Left ventricle myocardium superior (tissue), 1 donor: ENCODE data around the gene CCDC167. TPM values are rescaled to one million over a fixed set of nuclear protein-coding genes. Genes with fewer than 3 reads are reported as not detected.
"Not testable (repeated sequence)": the region's sequence is repeated elsewhere in the genome, so short reads cannot be mapped to it uniquely, and the experiment has no call there.

Source experiments
- ATAC-seq: fragments of 200-7000 bp; cut with Tn5 transposase; one replicate; pipeline ENCODE4 v1.9.1; 2020; ENCODE audit warnings: mild to moderate bottlenecking, moderate library complexity
- DNase-seq: peaks from one replicate; pipeline ENCODE4 v3.0.0-alpha.2; 2020
- intact Hi-C: fragments of 100-400 bp; cut with micrococcal nuclease; formaldehyde crosslinking; loops from one replicate; pipeline ENCODE4 v1.11.0; 2022
- total RNA-seq: library from RNA; stranded (reverse); fragmentation: NEBNext Ultra II Directional; extraction: Animal tissue kit (Norgen Biotek cat#: 25700); gene quantifications from one replicate; pipeline ENCODE4 v1.2.1, GENCODE V29; 2021
- donor health status: DM: no; HTN: yes; CAD: no; lungs with severe emphysema.

CCDC167 gene
- total RNA-seq, 1 donor from 2014 or later: 26.6 TPM

DNA sequence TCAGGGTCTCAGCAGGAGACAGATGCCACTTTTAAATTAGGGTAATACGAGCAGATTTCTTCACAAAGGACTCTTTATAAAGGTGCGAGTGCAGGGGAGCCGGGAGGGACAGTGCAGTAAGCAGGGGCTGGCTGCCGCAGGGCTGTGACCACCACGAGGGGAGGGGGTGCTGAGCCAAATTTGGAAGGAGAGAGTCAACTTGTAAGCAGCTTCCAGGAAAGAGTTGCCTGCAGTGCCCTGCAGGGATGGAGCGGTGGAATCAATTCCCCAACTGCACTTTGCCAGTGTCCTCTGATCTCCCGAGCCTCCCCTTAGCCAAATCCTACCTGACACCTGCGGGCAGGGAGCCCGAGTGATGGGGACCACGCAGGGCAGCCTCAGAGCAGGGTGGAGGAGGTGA, 13.9 kb upstream of the CCDC167 start:
- intact Hi-C loops: no loop called here
- no peak for DNase-seq
- ATAC-seq: no peak

DNA sequence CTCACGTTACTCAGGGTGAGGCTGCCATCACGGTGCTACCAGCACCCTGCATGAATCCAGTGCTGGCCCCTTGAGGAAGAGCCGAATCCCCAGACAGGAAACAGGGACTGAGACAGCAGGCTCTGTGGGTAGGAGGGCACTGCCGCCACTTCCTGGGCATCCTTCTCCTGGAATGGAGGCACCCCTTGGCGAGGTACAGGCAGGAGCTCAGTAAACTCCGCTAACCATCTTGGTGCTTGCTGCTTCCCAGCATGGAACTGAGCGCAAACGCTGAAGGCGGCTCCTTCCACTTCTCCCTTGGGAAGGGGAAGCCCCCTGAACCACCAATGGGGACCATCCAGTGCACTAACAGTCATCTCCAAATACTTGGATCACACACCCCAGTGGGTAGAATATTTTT, 13.5 kb upstream of the CCDC167 start:
- DNase-seq (no peak), ATAC-seq (no peak)
- intact Hi-C loops: no loop called here

DNA sequence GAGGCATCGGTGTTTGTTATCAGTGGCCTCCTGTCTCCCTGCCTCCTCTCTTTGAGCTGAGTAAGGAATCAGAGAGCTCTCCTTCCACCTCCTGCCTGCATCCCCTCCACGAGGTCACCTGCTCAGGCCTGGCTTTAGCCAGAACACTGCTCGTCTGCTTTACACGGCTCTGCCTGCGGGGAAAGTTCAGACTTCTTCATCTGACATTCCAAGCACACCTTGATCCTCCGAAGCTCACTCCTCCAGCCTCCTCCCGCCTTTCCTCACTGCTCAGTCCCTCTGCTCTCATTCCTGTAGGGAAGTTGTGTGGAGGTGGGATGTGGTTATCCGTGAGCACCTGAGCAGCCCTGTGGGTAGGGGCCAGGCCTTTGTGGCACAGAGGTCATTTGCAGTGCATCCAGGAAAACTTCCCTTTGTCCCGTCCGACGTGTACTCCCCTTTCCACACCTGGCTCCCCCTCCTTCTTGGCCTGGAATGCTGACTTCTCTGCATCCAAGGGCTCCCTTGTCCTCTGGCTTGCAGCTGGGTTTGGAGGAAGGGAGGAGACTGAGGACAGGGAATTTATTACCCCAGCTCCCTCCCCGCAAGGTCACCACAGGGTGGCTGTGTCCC, 12.8 kb upstream of the CCDC167 start:
- ATAC-seq (no peak), DNase-seq (no peak)
- intact Hi-C loops: no loop called here

DNA sequence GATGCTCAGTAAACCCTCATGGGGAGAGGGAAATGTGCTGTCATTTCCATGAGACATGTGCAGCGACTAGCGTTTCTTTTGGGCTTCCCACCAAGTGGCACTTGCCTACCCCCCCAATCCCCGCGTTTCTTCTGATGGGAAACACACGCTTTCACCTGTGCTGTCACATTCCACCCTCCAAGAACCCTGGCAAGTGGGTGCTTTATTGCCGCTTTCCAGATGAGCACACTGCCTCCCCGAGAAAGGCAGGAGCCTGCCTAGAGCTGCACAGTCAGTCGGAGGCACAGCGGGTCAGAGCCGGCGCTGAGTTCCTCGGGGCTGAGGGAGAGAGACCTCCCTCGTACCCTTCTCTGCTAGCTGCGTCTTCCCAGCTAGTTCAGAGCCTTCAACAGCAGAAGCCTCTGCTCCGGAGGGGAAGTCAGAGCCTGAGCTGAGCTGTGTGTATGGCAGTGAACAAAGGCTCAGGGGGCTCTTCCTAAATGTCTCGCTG, 12.3 kb upstream of the CCDC167 start:
- intact Hi-C loops: no loop called here
- ATAC-seq (no peak), DNase-seq (no peak)

DNA sequence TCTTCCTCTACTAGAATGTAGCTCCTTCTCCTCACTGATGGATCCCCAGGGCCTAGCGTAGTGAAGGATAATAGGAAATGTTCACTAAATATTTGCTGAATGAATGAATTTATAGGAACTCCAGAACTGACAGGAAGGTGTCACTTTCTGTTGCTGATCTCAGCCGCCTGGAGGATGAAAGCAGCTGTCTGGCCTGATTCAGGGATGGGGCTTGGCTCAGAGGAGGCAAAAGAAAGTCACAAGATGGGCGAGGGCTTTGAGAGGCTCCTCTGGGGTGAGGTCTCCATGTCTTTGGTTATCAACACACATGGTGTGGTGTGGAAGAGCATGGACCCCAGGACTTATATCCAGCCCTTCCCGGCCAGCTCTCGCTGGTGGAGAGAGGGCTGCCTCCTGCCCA, 11.5 kb upstream of the CCDC167 start:
- ATAC-seq (no peak), DNase-seq (no peak)
- intact Hi-C loops: no loop called here

DNA sequence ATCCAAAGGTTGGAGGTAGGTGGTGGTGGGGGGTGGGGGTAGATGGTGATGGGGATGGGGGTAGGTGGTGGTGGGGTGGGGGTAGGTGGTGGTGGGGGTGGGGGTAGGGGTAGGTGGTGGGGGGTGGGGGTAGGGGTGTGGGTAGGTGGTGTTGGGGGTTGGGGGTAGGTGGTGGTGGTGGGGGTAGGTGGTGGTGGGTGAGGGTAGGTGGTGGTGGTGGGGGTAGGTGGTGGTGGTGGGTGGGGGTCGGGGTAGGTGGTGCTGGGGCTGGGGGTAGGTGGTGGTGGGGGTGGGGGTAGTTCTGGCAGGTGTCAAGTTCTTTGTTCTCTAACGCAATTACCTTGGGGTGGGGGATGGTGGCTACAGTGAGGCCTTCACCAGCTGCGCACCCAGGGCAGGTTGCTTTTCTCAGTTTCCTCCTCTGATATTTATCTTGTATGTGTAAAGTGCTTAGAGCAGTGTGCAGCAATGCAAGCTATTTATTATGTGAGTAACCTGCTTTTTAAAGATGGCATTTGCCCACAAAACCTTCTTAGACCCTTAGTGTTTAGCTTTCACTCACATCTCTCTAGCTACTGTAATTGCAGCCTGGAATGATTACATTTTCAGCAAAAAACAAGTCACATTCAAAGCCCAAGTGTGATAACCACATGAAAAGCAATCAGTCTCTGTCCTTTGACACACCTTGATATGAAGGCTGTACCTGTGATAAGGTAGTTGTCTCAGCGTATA, 8.2 kb upstream of the CCDC167 start:
- no peak for DNase-seq
- intact Hi-C loops: loop anchor here (10.0 kb wide), 1 partner anchor 47 kb away; no protein-coding TSS in a partner anchor
- no peak for ATAC-seq

GRCh38 chr6:37507077-37507476, 7.4 kb upstream of the CCDC167 start:
- no peak for ATAC-seq
- DNase-seq: no peak
- intact Hi-C loops: loop anchor here (10.0 kb wide), 1 partner anchor 48 kb away; no protein-coding TSS in a partner anchor

GRCh38 chr6:37506479-37506878, 6.8 kb upstream of the CCDC167 start:
- no peak for ATAC-seq
- intact Hi-C loops: loop anchor here (10.0 kb wide), 1 partner anchor 48 kb away; no protein-coding TSS in a partner anchor
- DNase-seq: no peak

- intact Hi-C loops: loop anchor here (10.0 kb wide), 1 partner anchor 51 kb away; no protein-coding TSS in a partner anchor
- no peak for ATAC-seq
- no peak for DNase-seq
Observed at GRCh38 chr6:37504024-37504423, 4.3 kb upstream of the CCDC167 start.

- intact Hi-C loops: loop anchor here (10.0 kb wide), 1 partner anchor 51 kb away; no protein-coding TSS in a partner anchor
- DNase-seq: no peak
- ATAC-seq: no peak
Observed at GRCh38 chr6:37503309-37503965, 3.7 kb upstream of the CCDC167 start.

GRCh38 chr6:37502703-37503291, 3.1 kb upstream of the CCDC167 start:
- intact Hi-C loops: loop anchor here (10.0 kb wide), 1 partner anchor 52 kb away; no protein-coding TSS in a partner anchor
- DNase-seq (no peak), ATAC-seq (no peak)

DNA sequence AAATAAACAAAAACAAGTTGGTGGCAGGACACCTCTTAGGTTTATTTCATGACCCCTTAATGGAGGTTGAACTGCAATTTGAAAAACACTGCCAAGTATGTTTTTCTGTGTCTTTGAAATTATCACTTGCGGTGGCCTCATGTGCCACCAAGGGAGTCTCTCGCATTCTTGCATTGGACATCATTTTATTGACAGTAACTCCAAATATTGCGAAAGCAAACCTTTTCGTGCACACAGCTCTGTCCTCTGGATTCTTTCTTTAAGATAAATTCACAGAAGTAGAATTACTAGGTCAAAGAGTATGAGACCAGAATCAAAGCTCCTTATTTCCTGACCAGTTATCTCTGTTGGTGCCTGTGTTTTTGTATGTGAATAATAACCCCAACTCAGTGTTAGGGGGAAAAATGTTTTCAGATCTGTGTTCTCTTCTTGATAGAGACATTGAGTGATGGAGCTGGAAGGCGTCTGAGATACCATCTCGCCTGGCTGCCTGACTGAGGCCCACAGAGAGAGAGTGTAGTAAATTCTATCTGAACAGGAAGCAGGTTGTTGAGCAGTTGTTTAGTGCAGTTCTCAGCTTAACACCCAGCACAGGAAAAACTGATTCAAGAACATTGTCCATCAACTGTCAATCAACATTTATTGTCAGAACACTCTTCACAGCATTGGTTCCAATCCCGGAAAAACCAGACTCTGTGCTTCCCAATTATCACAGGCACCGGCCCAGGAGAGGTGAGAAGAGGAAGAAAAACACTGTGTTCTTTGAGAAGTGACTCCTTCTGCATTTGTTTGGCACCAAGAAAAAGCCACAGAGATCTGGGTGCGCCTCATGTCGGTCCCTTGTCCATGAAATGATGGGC, 2.2 kb upstream of the CCDC167 start:
- intact Hi-C loops: loop anchor here (10.0 kb wide), 1 partner anchor 53 kb away; no protein-coding TSS in a partner anchor
- ATAC-seq: no peak
- no peak for DNase-seq

- intact Hi-C loops: loop anchor here (10.0 kb wide), 1 partner anchor 54 kb away; no protein-coding TSS in a partner anchor
- not testable (repeated sequence) for ATAC-seq, DNase-seq
Observed at GRCh38 chr6:37500904-37501303, 1.2 kb upstream of the CCDC167 start.

- intact Hi-C loops: loop anchor here (10.0 kb wide), 1 partner anchor 55 kb away; no protein-coding TSS in a partner anchor
- no peak for DNase-seq
- no peak for ATAC-seq
Observed at GRCh38 chr6:37500294-37500608, 558 bp upstream of the CCDC167 start.

DNA sequence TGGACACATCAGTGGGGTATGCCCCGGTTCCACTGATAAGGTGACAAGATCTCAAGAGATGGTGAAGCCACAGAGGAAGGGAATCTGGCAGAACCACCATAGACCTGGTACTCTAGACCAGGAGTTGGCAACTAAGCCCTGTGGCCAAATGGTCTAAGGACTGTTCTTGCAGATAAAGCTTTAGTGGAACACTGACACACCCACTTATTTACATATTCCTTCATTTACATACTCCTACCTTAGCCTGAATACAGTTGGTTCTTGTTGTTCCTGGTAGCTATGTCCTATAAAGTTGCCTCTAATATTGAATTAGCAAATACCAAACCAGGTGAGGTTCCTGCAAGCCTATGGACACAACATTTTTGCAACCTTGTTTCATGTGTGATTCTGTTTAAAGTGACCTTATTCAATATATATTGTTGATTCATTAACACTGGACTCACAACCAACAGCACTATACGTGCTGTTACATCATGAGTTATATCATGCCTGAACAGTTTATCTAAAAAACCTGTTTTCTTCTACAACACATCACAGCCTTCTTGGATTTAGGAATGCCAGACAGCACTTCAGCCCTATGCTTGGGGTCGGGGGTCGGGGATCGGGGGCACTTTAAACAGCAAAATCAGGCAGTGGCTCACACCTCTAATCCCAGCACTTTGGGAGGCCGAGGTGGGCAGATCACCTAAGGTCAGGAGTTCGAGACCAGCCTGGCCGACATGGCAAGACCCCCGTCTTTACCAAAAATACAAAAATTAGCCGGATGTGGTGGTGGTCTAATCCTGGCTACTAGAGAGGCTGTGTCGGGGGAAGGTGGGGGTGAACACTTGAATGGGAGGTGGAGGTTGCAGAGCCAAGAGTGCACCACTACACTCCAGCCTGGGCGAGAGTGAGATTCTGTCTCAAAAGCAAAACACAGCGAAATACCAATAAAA, 2.5 kb downstream of the CCDC167 start:
- intact Hi-C loops: no loop called here
- no peak for DNase-seq
- ATAC-seq: no peak

DNA sequence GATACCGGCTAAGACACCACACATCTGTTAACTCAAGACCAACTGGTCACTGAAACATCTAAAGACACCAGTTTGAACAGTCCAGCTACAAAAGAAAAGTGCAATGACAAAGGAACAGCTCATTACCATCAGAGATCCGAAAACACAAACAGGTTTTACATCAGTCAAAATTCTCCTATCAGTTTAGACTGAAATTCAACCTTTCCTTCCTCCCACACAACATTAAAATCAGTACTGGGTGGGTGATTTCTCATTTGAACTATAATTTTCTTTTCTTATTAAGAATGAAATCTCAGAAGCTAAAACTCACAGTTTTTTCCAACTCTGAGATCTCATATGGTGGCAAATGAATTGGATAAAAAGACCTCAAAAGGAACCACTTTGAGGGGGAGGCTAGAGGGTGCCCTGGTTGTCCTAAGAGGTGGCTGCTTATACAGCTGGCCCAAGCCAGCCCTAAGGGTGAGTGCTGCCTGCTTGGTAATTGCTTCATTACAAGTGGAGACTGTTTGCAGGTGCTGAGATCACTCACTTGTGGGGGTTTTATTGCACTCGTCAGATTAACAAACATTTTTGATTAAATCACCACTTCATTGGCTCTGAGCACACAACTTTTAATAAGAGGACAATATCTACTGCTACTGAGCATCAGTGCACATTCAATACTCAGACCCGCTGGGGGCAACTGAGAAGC, 4.3 kb downstream of the CCDC167 start:
- ATAC-seq (no peak), DNase-seq (no peak)
- intact Hi-C loops: no loop called here

GRCh38 chr6:37493661-37493995, 6.1 kb downstream of the CCDC167 start:
- no peak for ATAC-seq
- DNase-seq: no peak
- intact Hi-C loops: no loop called here
